MM.1S (cell line): ENCODE measurements around the gene CADM4.

Experiments used
- DNase-seq: peaks from one replicate; pipeline ENCODE4 v3.0.0-alpha.2; 2015
- H2AFZ ChIP-seq: fragments of 300-600 bp; sonication (generic); 2 replicates; pipeline ENCODE4 v1.6.0; 2016; ENCODE audit warnings: antibody characterized with exemption, low read length
- H3F3A ChIP-seq: fragments of 300-600 bp; sonication (generic); 2 replicates; pipeline ENCODE4 v1.6.1; 2016; ENCODE audit warnings: mild to moderate bottlenecking, antibody characterized with exemption, low read length, moderate library complexity, mixed read lengths; ENCODE audit not compliant: insufficient read depth
- H3K27ac ChIP-seq: fragments of 300-600 bp; sonication (generic); 2 replicates; pipeline ENCODE4 v1.5.1; 2016; ENCODE audit warnings: mild to moderate bottlenecking, low read length
- H3K27me3 ChIP-seq: fragments of 300-600 bp; sonication (generic); replicated peaks from 2 replicates; pipeline ENCODE4 v1.6.0; 2016; ENCODE audit warnings: low read length; ENCODE audit not compliant: insufficient read depth
- H3K36me3 ChIP-seq: fragments of 300-600 bp; sonication (generic); replicated peaks from 2 replicates; pipeline ENCODE4 v1.6.1; 2016; ENCODE audit warnings: mild to moderate bottlenecking, low read length, mixed read lengths; ENCODE audit not compliant: insufficient read depth
- H3K4me1 ChIP-seq: fragments of 300-600 bp; sonication (generic); 2 replicates; pipeline ENCODE4 v1.6.1; 2016; ENCODE audit warnings: low read length, mixed read lengths
- H3K4me2 ChIP-seq: fragments of 300-600 bp; sonication (generic); 2 replicates; pipeline ENCODE4 v1.6.0; 2016; ENCODE audit warnings: low read depth, low read length
- H3K4me3 ChIP-seq: fragments of 300-600 bp; sonication (generic); 2 replicates; pipeline ENCODE4 v1.5.1; 2016; ENCODE audit warnings: low read length, mixed read lengths
- H3K79me2 ChIP-seq: fragments of 300-600 bp; sonication (generic); 2 replicates; pipeline ENCODE4 v1.6.1; 2016; ENCODE audit warnings: mixed run types, low read length, mixed read lengths
- H3K9ac ChIP-seq: fragments of 300-600 bp; sonication (generic); 2 replicates; pipeline ENCODE4 v1.6.1; 2016; ENCODE audit warnings: low read length, mixed read lengths
- H3K9me2 ChIP-seq: fragments of 300-600 bp; sonication (generic); replicated peaks from 2 replicates; pipeline ENCODE4 v1.6.1; 2016; ENCODE audit warnings: mild to moderate bottlenecking, low read length, mixed read lengths; ENCODE audit not compliant: insufficient read depth
- H3K9me3 ChIP-seq: fragments of 300-600 bp; sonication (generic); replicated peaks from 2 replicates; pipeline ENCODE4 v1.6.1; 2016; ENCODE audit warnings: mild to moderate bottlenecking, low read length, mixed read lengths; ENCODE audit not compliant: insufficient read depth
- H4K20me1 ChIP-seq: fragments of 300-600 bp; sonication (generic); 2 replicates; pipeline ENCODE4 v1.6.1; 2016; ENCODE audit warnings: mild to moderate bottlenecking, low read length, moderate library complexity, mixed read lengths; ENCODE audit not compliant: insufficient read depth
- EZH2 ChIP-seq: fragments of 300-600 bp; sonication (generic); optimal IDR thresholded peaks from 2 replicates; pipeline ENCODE3; 2017; ENCODE audit warnings: low read depth, mild to moderate bottlenecking, antibody characterized with exemption, low read length, mixed read lengths
- EZH2phosphoT487 ChIP-seq: fragments of 300-600 bp; sonication (generic); IDR thresholded peaks from 2 replicates; pipeline ENCODE4 v1.6.1; 2018; ENCODE audit warnings: antibody characterized with exemption, low read length
- TF ChIP-seq, protein P1 (sequence below): fragments of 300-600 bp; sonication (generic); IDR thresholded peaks from 2 replicates; pipeline ENCODE4 v1.5.1; 2016; ENCODE audit warnings: antibody characterized with exemption, low read length, mixed read lengths

Gene CADM4

DNA sequence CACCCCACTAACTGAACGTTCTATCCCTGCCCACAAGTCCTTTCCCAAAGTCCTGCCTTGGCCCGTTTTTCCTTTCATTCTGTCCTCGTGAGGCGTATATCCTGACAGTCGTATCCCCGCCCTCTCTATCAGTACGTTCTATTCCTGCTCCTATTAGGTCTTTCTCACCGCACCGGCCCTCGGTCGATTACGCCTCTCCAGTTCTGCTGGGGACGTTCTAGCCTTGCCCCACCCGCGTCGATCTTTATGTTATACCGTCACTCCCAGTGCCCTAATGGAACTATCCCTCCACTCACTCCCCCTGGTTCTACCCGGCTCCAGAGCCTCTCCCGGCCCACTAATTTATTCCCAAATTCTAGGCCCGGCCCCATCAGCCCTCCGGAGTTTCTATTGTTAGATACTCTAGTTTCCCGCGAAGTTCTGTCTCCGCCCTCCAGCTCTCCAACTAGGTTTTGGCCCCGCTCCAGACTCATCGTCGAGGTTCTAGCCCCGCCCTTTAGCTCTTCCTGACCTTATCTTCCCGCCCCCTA is 28.3 kb upstream of the CADM4 start:
- H3K27me3 ChIP-seq = peaks cover 19% of the 10 kb centered on the region
- no peaks in the 10 kb centered on the region for H4K20me1 ChIP-seq
- no peak overlapping the region for H3K27ac ChIP-seq
- TF ChIP-seq EZH2 (no peak), EZH2phosphoT487 (no peak)
- TF ChIP-seq, protein P1, sequence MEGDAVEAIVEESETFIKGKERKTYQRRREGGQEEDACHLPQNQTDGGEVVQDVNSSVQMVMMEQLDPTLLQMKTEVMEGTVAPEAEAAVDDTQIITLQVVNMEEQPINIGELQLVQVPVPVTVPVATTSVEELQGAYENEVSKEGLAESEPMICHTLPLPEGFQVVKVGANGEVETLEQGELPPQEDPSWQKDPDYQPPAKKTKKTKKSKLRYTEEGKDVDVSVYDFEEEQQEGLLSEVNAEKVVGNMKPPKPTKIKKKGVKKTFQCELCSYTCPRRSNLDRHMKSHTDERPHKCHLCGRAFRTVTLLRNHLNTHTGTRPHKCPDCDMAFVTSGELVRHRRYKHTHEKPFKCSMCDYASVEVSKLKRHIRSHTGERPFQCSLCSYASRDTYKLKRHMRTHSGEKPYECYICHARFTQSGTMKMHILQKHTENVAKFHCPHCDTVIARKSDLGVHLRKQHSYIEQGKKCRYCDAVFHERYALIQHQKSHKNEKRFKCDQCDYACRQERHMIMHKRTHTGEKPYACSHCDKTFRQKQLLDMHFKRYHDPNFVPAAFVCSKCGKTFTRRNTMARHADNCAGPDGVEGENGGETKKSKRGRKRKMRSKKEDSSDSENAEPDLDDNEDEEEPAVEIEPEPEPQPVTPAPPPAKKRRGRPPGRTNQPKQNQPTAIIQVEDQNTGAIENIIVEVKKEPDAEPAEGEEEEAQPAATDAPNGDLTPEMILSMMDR = no peak
- H3K36me3 ChIP-seq = no peaks in the 10 kb centered on the region
- peak overlapping the region; percentile 69 for H2AFZ ChIP-seq
- no peak overlapping the region; the same call in 1 of the 2 replicates for H3K9ac ChIP-seq
- no peak for DNase-seq
- H3K9me2 ChIP-seq = no peaks in the 10 kb centered on the region
- no peaks in the 10 kb centered on the region for H3K79me2 ChIP-seq
- H3K4me1 ChIP-seq = peaks cover 4% of the 10 kb centered on the region; the same call in 1 of the 2 replicates
- H3K9me3 ChIP-seq = no peaks in the 10 kb centered on the region
- no peaks in the 10 kb centered on the region for H3F3A ChIP-seq
- H3K4me2 ChIP-seq = peak overlapping the region; percentile 81
- peak overlapping the region; percentile 58 for H3K4me3 ChIP-seq

DNA sequence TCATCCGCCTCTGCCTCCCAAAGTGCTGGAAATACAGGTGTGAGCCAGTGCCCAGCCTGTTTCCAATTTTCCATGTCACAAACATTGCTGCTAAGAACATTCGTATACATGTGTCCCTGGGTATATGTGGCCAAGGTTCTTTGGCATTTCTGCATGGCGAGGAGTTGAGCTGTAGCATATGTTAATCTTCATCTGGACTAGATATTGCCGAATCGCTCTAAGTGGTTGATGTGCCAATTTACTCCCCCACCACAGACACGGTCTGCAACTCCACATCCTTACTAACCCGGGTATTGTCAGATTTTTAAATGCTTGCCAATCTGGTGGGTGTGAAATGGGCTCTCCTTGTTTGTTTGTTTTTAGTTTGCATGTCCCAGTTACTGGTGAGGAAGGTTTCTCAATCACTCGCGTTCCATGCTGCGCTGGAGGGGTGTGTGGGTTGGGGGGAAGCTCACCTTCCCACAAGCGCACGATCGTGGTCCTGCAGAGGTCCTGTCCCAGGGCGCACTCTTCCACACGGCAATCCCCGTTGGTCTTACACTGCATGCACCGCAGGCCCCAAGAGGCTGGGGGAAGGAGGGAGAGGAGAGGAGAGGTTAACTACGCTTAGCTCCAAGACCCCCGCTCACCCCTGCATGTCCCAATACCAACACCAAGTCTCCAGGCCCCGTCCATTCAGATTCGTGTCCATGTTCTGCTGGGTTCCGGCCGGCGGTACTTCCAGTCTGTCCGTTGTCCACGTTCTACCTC is 27.7 kb upstream of the CADM4 start:
- H3F3A ChIP-seq = no peaks in the 10 kb centered on the region
- peak overlapping the region; percentile 58 for H3K4me3 ChIP-seq
- H3K9me3 ChIP-seq = no peaks in the 10 kb centered on the region
- TF ChIP-seq EZH2 (no peak), EZH2phosphoT487 (no peak)
- TF ChIP-seq, protein P1 = no peak
- H2AFZ ChIP-seq = peak overlapping the region; percentile 69
- H3K4me1 ChIP-seq = peaks cover 4% of the 10 kb centered on the region; the same call in 1 of the 2 replicates
- peaks cover 19% of the 10 kb centered on the region for H3K27me3 ChIP-seq
- DNase-seq = no peak
- H3K4me2 ChIP-seq = peak overlapping the region; percentile 81
- H3K9ac ChIP-seq = no peak overlapping the region
- no peaks in the 10 kb centered on the region for H3K79me2 ChIP-seq
- no peaks in the 10 kb centered on the region for H3K36me3 ChIP-seq
- no peaks in the 10 kb centered on the region for H4K20me1 ChIP-seq
- no peaks in the 10 kb centered on the region for H3K9me2 ChIP-seq
- no peak overlapping the region for H3K27ac ChIP-seq

DNA sequence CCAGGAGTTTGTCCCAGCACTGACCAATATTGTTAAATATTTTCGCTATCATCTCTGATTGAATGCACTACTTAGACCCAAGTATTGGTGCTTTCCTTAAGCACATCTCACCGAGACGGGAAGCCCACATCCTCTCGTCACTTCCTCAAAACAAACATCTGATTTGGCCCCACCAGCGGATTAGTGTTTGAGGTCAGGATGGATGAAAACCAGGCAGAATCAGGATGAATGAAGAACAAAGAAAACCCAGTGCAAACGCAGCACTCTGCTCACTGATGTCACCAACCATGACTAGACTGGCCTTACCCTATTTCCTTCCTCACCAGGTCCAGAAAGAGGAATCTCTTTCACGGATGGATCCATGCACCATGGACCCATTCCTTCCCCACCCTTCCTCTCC is 24.4 kb upstream of the CADM4 start:
- no peak overlapping the region for H3K4me3 ChIP-seq
- no peaks in the 10 kb centered on the region for H3K36me3 ChIP-seq
- no peak for TF ChIP-seq EZH2phosphoT487
- TF ChIP-seq EZH2 = no peak
- TF ChIP-seq, protein P1 = no peak
- no peaks in the 10 kb centered on the region for H4K20me1 ChIP-seq
- H3K4me2 ChIP-seq = no peak overlapping the region
- H2AFZ ChIP-seq = no peak overlapping the region
- H3K9ac ChIP-seq = no peak overlapping the region
- H3K9me3 ChIP-seq = no peaks in the 10 kb centered on the region
- peaks cover 4% of the 10 kb centered on the region; the same call in 1 of the 2 replicates for H3K4me1 ChIP-seq
- no peaks in the 10 kb centered on the region for H3K27me3 ChIP-seq
- no peaks in the 10 kb centered on the region for H3K9me2 ChIP-seq
- H3K79me2 ChIP-seq = no peaks in the 10 kb centered on the region
- H3F3A ChIP-seq = no peaks in the 10 kb centered on the region
- H3K27ac ChIP-seq = no peak overlapping the region
- peak; percentile 34 for DNase-seq
